ENCODE data around the gene LZTFL1.
"Not testable (repeated sequence)": the region's sequence is repeated elsewhere in the genome, so short reads cannot be mapped to it uniquely, and the experiment has no call there.

The LZTFL1 gene

GRCh38 chr3:45864760-45865519, 23.0 kb upstream of the LZTFL1 start:
- no peak for DNase-seq

DNA sequence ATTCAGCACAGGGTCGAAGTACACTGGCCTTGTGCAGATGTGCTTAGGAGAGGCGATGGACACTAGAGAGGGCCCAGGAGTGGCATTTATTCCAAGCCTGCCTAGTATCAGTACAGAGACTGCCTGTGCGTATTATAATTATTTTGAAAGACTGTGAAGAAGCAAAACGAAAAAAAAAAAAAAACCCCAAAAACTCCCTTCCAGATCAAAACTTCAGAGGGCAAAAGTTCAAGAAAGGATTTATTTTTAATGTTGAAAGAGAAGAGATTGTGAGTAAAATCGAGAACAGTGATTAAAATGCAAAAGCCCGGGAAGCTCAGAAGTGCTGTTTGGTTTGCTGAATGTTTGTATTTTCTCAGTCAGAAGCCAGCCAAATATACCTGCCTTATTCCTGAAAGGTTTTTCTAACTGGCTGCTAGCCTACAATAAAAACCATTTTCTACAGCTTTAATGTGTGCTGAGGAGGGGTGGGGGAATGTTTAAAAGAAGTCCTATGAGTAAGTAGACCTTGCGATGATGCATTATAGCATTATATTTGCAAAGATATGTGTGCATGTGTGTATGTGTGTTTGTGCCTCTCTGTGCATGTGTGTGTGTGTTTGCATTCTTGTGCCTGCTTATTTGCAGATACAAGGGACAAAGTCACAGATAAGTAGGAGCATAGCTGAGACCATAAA, 19.3 kb upstream of the LZTFL1 start:
- DNase-seq = no peak

DNA sequence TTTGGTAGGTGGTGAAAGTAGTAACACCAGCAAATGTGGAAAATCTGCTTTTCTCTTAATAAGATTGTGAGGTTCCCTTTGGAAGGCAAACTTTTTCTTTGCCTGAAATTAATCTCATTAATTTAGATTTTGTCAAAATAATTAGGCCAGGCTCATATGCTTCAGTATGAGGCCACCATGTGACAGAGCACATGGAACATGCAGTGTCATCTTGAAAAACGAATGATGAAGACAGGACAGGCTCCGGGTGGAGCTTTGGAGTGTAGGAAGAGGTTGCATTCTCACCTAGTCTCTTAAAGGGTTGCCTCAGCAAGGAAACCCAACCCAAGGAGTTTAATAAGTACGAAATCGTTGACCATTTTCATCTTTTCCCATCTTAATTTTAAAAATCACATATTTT, 18.6 kb upstream of the LZTFL1 start:
- no peak for DNase-seq

DNA sequence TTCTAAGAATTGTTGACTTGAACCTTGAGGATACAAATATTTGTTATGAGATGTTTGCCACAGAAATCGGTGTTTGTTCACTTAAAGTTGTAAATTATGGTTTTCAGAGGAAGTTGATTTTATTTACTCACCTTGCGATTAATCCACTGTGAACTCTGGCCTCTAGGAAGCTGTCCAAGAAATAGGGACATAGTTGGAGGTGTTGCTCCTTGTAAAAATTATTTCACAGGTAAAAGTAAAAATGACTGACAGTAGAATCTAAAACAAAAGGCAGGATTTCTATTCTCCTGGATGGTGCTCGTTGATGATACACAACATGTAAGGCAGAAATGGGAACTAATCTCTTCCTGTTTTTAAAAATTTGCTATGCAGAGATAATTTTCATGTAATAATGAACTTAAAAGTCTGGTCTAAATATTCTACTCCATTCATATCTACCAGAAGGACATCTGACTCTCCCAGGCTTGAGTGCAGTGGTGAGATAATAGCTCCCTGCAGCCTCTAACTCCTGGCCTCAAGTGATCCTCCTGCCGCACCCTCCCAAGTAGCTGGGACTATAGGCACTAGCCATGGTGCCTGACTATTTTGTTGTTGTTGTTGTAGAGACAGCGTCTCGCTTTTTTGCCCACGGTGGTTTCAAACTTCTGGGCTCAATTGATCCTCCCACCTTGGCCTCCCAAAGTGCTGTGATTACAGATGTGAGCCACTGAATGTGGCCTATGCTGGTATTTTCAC, 17.1 kb upstream of the LZTFL1 start:
- no peak for DNase-seq

GRCh38 chr3:45857024-45857423, 15.1 kb upstream of the LZTFL1 start:
- DNase-seq = not testable (repeated sequence)

GRCh38 chr3:45856323-45856722, 14.4 kb upstream of the LZTFL1 start:
- not testable (repeated sequence) for DNase-seq

GRCh38 chr3:45852828-45853227, 10.9 kb upstream of the LZTFL1 start:
- no peak for DNase-seq

DNA sequence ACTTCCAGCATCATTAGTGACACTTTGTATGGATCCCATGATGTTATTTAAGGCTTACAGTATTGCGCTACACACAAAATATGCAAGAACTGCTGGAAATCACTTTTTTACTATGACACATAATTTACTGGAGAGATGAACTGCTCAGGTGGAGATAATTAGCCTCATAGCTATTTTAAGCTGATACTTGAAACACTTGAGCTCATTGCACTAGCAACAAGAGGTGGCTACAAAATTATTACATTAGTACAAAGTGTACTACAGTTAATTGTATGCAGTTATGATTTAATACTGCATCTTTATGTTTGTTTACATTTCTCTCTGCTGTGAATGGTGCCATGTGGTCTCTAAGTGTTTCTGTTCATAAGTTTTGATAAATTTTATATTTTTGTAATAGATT, 6.5 kb upstream of the LZTFL1 start:
- no peak for DNase-seq

GRCh38 chr3:45844616-45845015, 2.7 kb upstream of the LZTFL1 start:
- no peak for DNase-seq

GRCh38 chr3:45842851-45843625, 1.1 kb upstream of the LZTFL1 start:
- no peak for DNase-seq

- DNase-seq = no peak
Observed at GRCh38 chr3:45841420-45841756, 531 bp downstream of the LZTFL1 start.

GRCh38 chr3:45838466-45838865, 3.5 kb downstream of the LZTFL1 start:
- DNase-seq = no peak

DNA sequence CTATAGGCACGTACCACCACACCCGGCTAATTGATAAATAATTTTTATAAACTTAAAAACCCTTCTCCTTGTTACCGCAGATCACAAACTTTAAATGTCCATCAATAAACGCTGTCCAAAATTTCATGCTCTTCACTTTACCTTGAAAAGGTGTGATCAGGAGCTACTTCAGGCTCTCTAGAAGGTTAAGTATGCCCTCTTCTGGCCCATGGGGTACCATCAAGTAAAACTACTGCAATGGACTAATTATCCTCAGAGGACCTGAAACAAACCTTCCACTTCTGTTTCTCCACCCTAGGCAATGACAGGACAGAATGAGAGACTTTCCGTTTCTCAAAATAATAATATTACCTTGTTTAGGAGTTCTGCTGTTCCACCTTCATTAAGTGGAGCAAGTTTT, 9.2 kb downstream of the LZTFL1 start:
- DNase-seq = no peak

GRCh38 chr3:45830121-45830520, 11.8 kb downstream of the LZTFL1 start:
- DNase-seq = no peak

GRCh38 chr3:45826908-45827307, 15.0 kb downstream of the LZTFL1 start:
- no peak for DNase-seq

- no peak for DNase-seq
Observed at GRCh38 chr3:45826321-45826720, 15.6 kb downstream of the LZTFL1 start.

- no peak for DNase-seq
Observed at GRCh38 chr3:45821127-45821526, 20.8 kb downstream of the LZTFL1 start.

DNA sequence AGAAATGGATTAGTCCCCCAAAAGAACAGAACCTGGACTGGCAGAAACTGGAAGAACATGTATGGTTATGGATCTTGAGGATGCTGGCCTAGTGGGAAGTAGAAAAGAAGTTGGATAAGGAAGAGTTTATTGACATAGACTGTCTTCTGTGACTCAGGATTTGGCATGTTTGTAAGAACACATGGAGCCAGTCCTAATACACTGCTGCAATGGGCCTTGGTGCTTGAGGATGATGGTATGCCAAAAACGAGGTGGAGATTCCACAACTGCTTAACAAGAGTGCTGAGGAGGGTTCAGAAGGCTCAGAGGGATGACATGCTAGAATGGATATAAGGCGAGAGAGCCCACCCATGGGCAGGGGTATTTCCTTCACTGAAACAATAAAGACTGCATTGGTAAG, 22.4 kb downstream of the LZTFL1 start:
- DNase-seq = no peak

DNA sequence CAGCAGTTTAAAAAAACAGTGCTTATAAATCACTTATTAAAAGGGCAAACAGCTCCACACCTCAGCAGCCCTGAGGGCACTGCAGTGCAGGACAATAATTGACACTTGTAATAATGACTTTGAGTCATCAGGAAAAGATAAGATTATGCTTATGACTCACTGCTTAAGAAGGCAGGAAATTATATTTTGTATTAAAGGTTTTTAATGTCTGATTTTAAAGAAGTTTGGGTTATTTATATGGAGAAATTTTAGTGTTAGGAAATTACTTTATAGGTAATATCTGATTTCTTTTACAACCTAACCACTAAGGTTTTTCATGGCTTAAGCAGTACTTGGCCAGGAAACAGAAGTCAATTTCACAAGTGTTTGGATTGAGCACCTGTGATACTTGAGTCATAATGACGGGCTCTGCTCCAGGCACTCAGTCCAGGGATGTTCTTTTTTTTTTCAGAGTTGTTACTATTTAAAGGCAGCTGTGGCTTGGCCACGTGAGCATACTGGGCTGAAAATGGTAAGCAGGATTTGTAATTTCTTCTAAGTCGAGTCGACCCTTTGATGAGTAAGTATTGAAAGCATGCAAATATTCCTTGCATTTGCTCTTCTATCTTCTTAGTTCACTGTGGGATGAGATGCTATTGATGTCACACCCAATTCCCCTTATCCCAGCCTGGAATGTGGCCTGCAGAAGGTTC, 23.9 kb downstream of the LZTFL1 start:
- DNase-seq = no peak

GRCh38 chr3:45816544-45816943, 25.4 kb downstream of the LZTFL1 start:
- DNase-seq = no peak

GRCh38 chr3:45814322-45814721, 27.6 kb downstream of the LZTFL1 start:
- no peak for DNase-seq

- no peak for DNase-seq
Observed at GRCh38 chr3:45807681-45808540, 34.0 kb downstream of the LZTFL1 start.

Data from CD4-positive, alpha-beta T cell treated with Interleukin-10 for 1 hour (primary cell).